ES-I3 (cell line): Measurements from ENCODE around the gene ANKRD27.
"Not testable (repeated sequence)": the region's sequence is repeated elsewhere in the genome, so short reads cannot be mapped to it uniquely, and the experiment has no call there.

Experiments
- H3K36me3 ChIP-seq: 2 replicates; pipeline ENCODE4 v1.6.1; 2013; ENCODE audit warnings: mild to moderate bottlenecking, low read length, control low read depth, moderate library complexity; ENCODE audit not compliant: insufficient read depth
- H3K4me1 ChIP-seq: 2 replicates; pipeline ENCODE4 v1.6.1; 2013; ENCODE audit warnings: mild to moderate bottlenecking, control low read depth, low read length; ENCODE audit not compliant: insufficient read depth
- H3K9ac ChIP-seq: 2 replicates; pipeline ENCODE4 v1.6.1; 2013; ENCODE audit warnings: low read depth, mild to moderate bottlenecking, low read length, moderate library complexity
- H3K9me3 ChIP-seq: 2 replicates; pipeline ENCODE4 v1.6.1; 2013; ENCODE audit warnings: mild to moderate bottlenecking, low read length, moderate library complexity; ENCODE audit not compliant: control insufficient read depth, insufficient read depth

Gene ANKRD27

DNA sequence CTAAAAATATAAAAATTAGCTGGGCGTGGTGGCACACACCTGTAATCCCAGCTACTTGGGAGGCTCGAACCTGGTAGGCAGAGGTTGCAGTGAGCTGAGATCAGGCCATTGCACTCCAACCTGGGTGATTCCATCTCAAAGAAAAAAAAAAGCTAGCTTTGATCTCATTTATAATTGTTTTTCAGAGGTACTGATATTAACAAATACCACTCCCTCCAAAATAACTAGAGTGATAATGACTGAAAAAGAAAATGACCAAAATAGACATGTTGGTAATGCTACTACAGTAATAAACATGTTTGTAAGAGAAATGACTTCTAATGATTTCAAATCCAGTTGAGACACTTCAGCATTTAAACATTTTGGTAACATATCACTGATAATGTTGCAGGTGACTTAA is 81.0 kb downstream of the ANKRD27 start:
- H3K4me1 ChIP-seq: no peaks in the 10 kb centered on the region
- no peaks in the 10 kb centered on the region; the same call in 1 of the 2 replicates for H3K9me3 ChIP-seq
- H3K9ac ChIP-seq: no peak overlapping the region
- peaks cover 17% of the 10 kb centered on the region for H3K36me3 ChIP-seq

- H3K9ac ChIP-seq, H3K4me1 ChIP-seq, H3K9me3 ChIP-seq: not testable (repeated sequence)
- H3K36me3 ChIP-seq: peaks cover 21% of the 10 kb centered on the region
Observed at GRCh38 chr19:32587747-32588504, 87.1 kb downstream of the ANKRD27 start.

DNA sequence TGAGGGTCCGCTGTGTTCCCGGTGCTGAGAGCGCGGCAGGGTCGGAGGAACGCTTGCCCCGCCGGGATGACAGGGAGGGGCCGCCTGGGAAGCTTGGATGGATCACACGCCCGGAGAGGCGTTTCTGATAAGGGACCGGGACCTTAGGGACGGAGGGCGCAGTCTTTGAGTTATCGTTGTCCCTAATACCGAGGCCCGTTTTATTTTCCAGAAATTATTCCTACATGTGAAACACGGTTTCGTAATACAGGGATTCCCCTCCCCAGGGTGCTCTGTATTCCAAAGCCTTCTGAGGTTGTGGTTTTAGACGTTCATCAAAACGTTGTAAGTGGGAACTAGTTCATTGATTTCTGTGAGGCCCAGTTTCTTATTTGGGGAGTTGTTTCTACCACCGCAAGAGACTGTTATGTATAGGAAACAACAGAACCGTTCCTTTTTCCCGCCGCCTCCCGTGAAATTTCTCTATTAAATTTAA is 93.2 kb downstream of the ANKRD27 start:
- H3K9me3 ChIP-seq: no peaks in the 10 kb centered on the region
- peaks cover 16% of the 10 kb centered on the region for H3K36me3 ChIP-seq
- H3K9ac ChIP-seq: peak overlapping the region; percentile 71
- no peaks in the 10 kb centered on the region for H3K4me1 ChIP-seq

- H3K9me3 ChIP-seq: no peaks in the 10 kb centered on the region
- no peaks in the 10 kb centered on the region for H3K4me1 ChIP-seq
- peaks cover 10% of the 10 kb centered on the region for H3K36me3 ChIP-seq
- H3K9ac ChIP-seq: peak within 1 kb of the TSS; percentile 71
Observed at GRCh38 chr19:32580901-32581704, 93.9 kb downstream of the ANKRD27 start, which contains the start of gene PDCD5. TSS of gene PDCD5 (plus strand) at chr19:32581190. CDS start at chr19:32581262, 72 bp downstream.

GRCh38 chr19:32580353-32580900 is 94.6 kb downstream of the ANKRD27 start:
- peak overlapping the region; percentile 71; the same call in 1 of the 2 replicates for H3K9ac ChIP-seq
- H3K36me3 ChIP-seq: peaks cover 8% of the 10 kb centered on the region; the same call in 1 of the 2 replicates
- no peaks in the 10 kb centered on the region for H3K9me3 ChIP-seq
- no peaks in the 10 kb centered on the region for H3K4me1 ChIP-seq

DNA sequence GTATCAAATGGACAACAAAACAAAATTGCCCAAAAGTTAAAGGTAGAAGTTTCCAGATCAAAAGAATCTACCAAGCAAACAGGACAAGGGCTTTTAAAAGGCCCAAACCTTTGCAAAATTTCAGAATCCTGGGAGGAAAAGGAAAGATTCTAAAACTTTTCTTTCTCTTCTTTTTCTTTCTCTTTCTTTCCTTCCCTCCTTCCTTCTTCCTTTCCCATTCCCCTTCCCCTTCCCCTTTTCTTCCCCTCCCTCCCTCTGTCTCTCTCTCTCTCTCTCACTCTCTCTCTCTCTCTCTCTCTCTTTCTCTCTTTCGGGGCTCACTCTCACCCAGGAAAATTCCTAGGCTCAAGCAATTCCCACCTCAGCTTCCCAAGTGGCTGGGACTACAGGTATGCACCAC is 98.2 kb downstream of the ANKRD27 start:
- H3K9me3 ChIP-seq: no peaks in the 10 kb centered on the region
- H3K9ac ChIP-seq: no peak overlapping the region
- H3K36me3 ChIP-seq: no peaks in the 10 kb centered on the region
- H3K4me1 ChIP-seq: no peaks in the 10 kb centered on the region

GRCh38 chr19:32573492-32573794 is 101.5 kb downstream of the ANKRD27 start:
- H3K9ac ChIP-seq: no peak overlapping the region

DNA sequence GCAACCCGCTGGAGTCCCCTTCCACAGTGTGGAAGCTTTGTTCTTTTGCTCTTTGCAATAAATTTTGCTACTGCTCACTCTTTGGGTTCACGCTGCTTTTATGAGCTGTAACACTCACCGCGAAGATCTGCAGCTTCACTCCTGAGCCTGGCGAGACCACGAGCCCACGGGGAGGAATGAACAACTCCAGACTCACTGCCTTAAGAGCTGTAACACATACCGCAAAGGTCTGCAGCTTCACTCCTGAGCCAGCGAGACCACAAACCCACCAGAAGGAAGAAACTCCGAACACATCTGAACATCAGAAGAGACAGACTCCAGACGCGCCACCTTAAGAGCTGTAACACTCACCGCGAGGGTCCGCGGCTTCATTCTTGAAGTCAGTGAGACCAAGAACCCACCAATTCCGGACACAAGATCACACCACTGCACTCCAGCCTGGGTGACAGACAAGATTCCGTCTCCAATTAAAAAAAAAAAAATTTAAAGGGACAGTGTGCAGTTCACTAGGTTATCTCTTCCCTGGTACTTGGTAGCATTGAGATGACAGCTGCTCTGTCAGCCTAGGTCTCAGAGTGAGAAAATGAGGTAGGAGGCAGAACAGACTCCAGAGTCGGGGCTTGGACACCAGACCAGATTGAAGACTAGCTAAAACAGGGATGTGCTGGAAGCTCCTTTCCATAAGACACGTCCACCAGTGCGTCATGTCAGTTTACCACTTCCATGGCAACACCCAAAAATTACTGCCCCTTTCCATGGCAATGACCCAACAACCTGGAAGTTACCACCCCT is 102.1 kb downstream of the ANKRD27 start:
- H3K4me1 ChIP-seq, H3K36me3 ChIP-seq, H3K9ac ChIP-seq, H3K9me3 ChIP-seq: not testable (repeated sequence)

More at GRCh38 chr19:32573492-32573794, 101.5 kb downstream of the ANKRD27 start:
- no peaks in the 10 kb centered on the region for H3K36me3 ChIP-seq
- H3K4me1 ChIP-seq: no peaks in the 10 kb centered on the region
- no peaks in the 10 kb centered on the region for H3K9me3 ChIP-seq

- not testable (repeated sequence) for H3K9ac ChIP-seq, H3K9me3 ChIP-seq, H3K4me1 ChIP-seq, H3K36me3 ChIP-seq
Observed at GRCh38 chr19:32571471-32572075, 103.4 kb downstream of the ANKRD27 start.

GRCh38 chr19:32570081-32570785 is 104.7 kb downstream of the ANKRD27 start:
- no peak overlapping the region for H3K9ac ChIP-seq
- H3K36me3 ChIP-seq: no peaks in the 10 kb centered on the region
- H3K9me3 ChIP-seq: no peaks in the 10 kb centered on the region
- no peaks in the 10 kb centered on the region for H3K4me1 ChIP-seq

DNA sequence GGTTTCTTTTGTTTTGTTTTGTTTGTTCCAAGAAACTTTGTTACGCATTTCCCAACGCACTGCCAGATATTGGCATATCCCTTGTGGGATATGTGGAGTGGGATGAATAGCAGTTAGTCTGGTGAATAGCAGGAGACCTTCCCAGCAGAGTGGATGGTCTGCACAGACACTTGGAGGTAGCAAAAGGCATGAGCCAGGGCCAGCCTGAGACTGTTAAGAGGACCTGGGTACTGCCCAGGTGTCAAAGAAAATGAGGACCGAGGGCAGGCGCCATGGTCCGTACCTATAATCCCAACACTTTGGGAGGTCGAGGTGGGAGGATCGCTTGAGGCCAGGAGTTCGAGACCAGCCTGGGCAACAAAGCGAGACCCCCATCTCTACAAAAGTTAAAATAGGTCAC is 107.5 kb downstream of the ANKRD27 start:
- H3K9ac ChIP-seq: no peak overlapping the region
- no peaks in the 10 kb centered on the region for H3K36me3 ChIP-seq
- no peaks in the 10 kb centered on the region for H3K4me1 ChIP-seq
- H3K9me3 ChIP-seq: no peaks in the 10 kb centered on the region

DNA sequence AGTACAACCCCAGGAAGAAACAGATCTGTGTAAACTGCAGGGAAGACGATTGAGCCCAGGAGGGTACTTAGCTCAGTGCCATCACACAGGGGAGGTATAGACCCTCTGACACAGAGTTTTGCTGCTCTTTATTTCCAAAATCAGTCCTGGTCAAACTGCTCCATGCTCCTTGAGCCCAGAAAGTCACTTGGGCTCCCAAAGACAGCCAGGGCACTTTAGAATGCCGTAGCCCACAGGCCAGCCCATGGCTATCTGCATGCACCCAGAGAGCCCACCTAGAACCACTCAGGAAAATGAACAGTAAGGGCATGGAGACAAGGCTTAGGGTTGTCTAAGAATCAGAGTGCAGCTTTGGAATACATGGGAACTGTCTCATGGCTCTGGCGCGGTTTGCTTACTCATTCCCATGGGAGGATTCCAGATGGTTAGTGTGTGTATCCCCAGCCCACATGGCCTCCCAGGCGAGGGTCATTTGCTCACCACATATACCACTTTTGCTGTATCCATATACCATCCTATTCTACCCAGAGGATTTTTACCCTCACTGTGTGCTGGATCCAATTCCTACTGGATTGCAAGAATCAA is 108.6 kb downstream of the ANKRD27 start:
- H3K9ac ChIP-seq: no peak overlapping the region
- H3K4me1 ChIP-seq: no peaks in the 10 kb centered on the region
- no peaks in the 10 kb centered on the region for H3K9me3 ChIP-seq
- no peaks in the 10 kb centered on the region for H3K36me3 ChIP-seq

GRCh38 chr19:32563761-32564160 is 111.2 kb downstream of the ANKRD27 start:
- H3K9me3 ChIP-seq: no peaks in the 10 kb centered on the region
- no peaks in the 10 kb centered on the region for H3K4me1 ChIP-seq
- no peak overlapping the region for H3K9ac ChIP-seq
- H3K36me3 ChIP-seq: no peaks in the 10 kb centered on the region
